H1 (cell line): ENCODE results near the gene APOC1. TPM values are rescaled to one million over a fixed set of nuclear protein-coding genes. Genes with fewer than 3 reads are reported as not detected.
A peak's percentile ranks its signal among the peaks of the same experiment; 100 is the strongest.

Source experiments
- CTCF ChIA-PET: fragments of 300-600 bp; sonication (Branson Sonifier 250); formaldehyde crosslinking; loops from one replicate; lab custom pipeline; 2021; ENCODE audit not compliant: partially characterized antibody; lab: Charles Lee
- POLR2A ChIA-PET: fragments of 300-600 bp; sonication (Branson Sonifier 250); formaldehyde crosslinking; loops from one replicate; lab custom pipeline; 2021; ENCODE audit warnings: inconsistent platforms; ENCODE audit not compliant: partially characterized antibody; lab: Charles Lee
- DNase-seq, 2 experiments: peaks; one replicate each; pipeline versions ENCODE4 v3.0.0 to v3.0.0-alpha.2; 2010 to 2022; ENCODE audit warnings: low spot score in 2 of 2, low read depth in 1 of 2, mixed read lengths in 1 of 2
- FAIRE-seq: peaks from 2 replicates; lab custom pipeline; 2011; peaks lifted over from hg19 to GRCh38; lab: Jason Lieb, UNC
- H2AFZ ChIP-seq: 2 replicates; pipeline ENCODE4 v1.8.1; 2012; ENCODE audit warnings: low read length, inconsistent platforms
- H2AK5ac ChIP-seq: 2 replicates; pipeline ENCODE4 v1.6.1; 2013; ENCODE audit warnings: low read depth, low read length
- H2BK120ac ChIP-seq: replicated peaks from 2 replicates; pipeline ENCODE3; 2013; ENCODE audit warnings: low read depth, low read length, inconsistent platforms
- H2BK12ac ChIP-seq: 2 replicates; pipeline ENCODE4 v1.6.1; 2013; ENCODE audit warnings: low read depth, low read length
- H2BK15ac ChIP-seq: 2 replicates; pipeline ENCODE4 v1.6.1; 2013; ENCODE audit warnings: low read length
- H2BK20ac ChIP-seq: 2 replicates; pipeline ENCODE4 v1.6.1; 2013; ENCODE audit warnings: low read length
- H2BK5ac ChIP-seq: 2 replicates; pipeline ENCODE4 v1.6.1; 2013; ENCODE audit warnings: low read depth, low read length
- H3K14ac ChIP-seq: 2 replicates; pipeline ENCODE4 v1.6.1; 2013; ENCODE audit warnings: inconsistent platforms; ENCODE audit not compliant: insufficient read length
- H3K18ac ChIP-seq: 2 replicates; pipeline ENCODE4 v1.6.1; 2013; ENCODE audit warnings: low read length; ENCODE audit errors: extremely low read depth
- H3K23ac ChIP-seq: 2 replicates; pipeline ENCODE4 v1.6.1; 2013; ENCODE audit warnings: inconsistent platforms; ENCODE audit not compliant: insufficient read length
- H3K23me2 ChIP-seq: 2 replicates; pipeline ENCODE4 v1.6.1; 2013; ENCODE audit warnings: low read depth, low read length
- H3K27ac ChIP-seq: 2 replicates; pipeline ENCODE4 v1.6.1; 2011; ENCODE audit warnings: low read depth, low read length, inconsistent platforms
- H3K27me3 ChIP-seq, 4 experiments: replicated peaks in 1 of 4; 1 replicate in 1 of 4; 2 replicates in 3 of 4; pipeline versions ENCODE4 v1.6.1 to v1.8.1; 2011 to 2013; ENCODE audit warnings: low read length in 3 of 4, mild to moderate bottlenecking in 3 of 4, inconsistent platforms in 2 of 4, mixed read lengths in 2 of 4, moderate library complexity in 1 of 4; ENCODE audit not compliant: control insufficient read depth in 3 of 4, insufficient read depth in 3 of 4; ENCODE audit errors: extremely low read depth in 1 of 4
- H3K36me3 ChIP-seq, 4 experiments: 2 replicates each; pipeline versions ENCODE4 v1.6.1 to v1.8.1; 2011 to 2013; ENCODE audit warnings: mild to moderate bottlenecking in 4 of 4, low read length in 3 of 4, moderate library complexity in 2 of 4, control low read depth in 1 of 4, inconsistent platforms in 1 of 4; ENCODE audit not compliant: insufficient read depth in 4 of 4, control insufficient read depth in 2 of 4
- H3K4ac ChIP-seq: replicated peaks from 2 replicates; pipeline ENCODE3; 2013; ENCODE audit warnings: low read length, low read depth, mixed read lengths, inconsistent platforms; ENCODE audit not compliant: insufficient read length
- H3K4me1 ChIP-seq, 4 experiments: replicated peaks in 1 of 4; 1 replicate in 1 of 4; 2 replicates in 3 of 4; pipeline versions ENCODE4 v1.6.1 to v1.8.1; 2011 to 2013; ENCODE audit warnings: low read length in 3 of 4, inconsistent platforms in 2 of 4, mixed read lengths in 1 of 4; ENCODE audit not compliant: insufficient read depth in 4 of 4, control insufficient read depth in 3 of 4
- H3K4me2 ChIP-seq, 2 experiments: 2 replicates each; pipeline versions ENCODE4 v1.6.1 to v1.8.1; 2011 to 2013; ENCODE audit warnings: low read depth in 2 of 2, low read length in 2 of 2, control low read depth in 1 of 2, inconsistent platforms in 1 of 2, mild to moderate bottlenecking in 1 of 2; ENCODE audit not compliant: insufficient read depth in 1 of 2
- H3K4me3 ChIP-seq, 4 experiments: fragments of 200-600, 300-600 bp in 1 of 4; sonication (generic), shearing (Covaris generic), sonication (Bioruptor Twin) in 1 of 4; 2 replicates each; pipeline versions ENCODE4 v1.5.1 to v1.8.1; 2011 to 2016; ENCODE audit warnings: low read length in 4 of 4, low read depth in 3 of 4, control low read depth in 2 of 4, inconsistent platforms in 2 of 4, mild to moderate bottlenecking in 2 of 4, mixed read lengths in 1 of 4, moderate library complexity in 1 of 4; ENCODE audit not compliant: insufficient read depth in 2 of 4; ENCODE audit errors: extremely low read depth in 1 of 4
- H3K56ac ChIP-seq: replicated peaks from 2 replicates; pipeline ENCODE3; 2013; ENCODE audit warnings: low read depth, mild to moderate bottlenecking, mixed read lengths, low read length, inconsistent platforms; ENCODE audit not compliant: insufficient read length
- H3K79me1 ChIP-seq: 2 replicates; pipeline ENCODE4 v1.6.1; 2013; ENCODE audit warnings: low read depth, low read length, control low read depth
- H3K79me2 ChIP-seq, 2 experiments: 2 replicates each; pipeline versions ENCODE4 v1.6.1 to v1.8.1; 2012 to 2013; ENCODE audit warnings: low read length in 2 of 2, mild to moderate bottlenecking in 2 of 2, inconsistent platforms in 1 of 2; ENCODE audit not compliant: insufficient read depth in 2 of 2, control insufficient read depth in 1 of 2
- H3K9ac ChIP-seq, 4 experiments: replicated peaks in 1 of 4; 1 replicate in 1 of 4; 2 replicates in 3 of 4; pipeline versions ENCODE4 v1.6.1 to v1.8.1; 2011 to 2013; ENCODE audit warnings: low read depth in 3 of 4, low read length in 3 of 4, control low read depth in 2 of 4, mild to moderate bottlenecking in 2 of 4, moderate library complexity in 2 of 4, inconsistent platforms in 1 of 4; ENCODE audit errors: extremely low read depth in 1 of 4
- H3K9me3 ChIP-seq, 2 experiments: 2 replicates each; pipeline versions ENCODE4 v1.6.1 to v1.8.1; 2012 to 2013; ENCODE audit warnings: mild to moderate bottlenecking in 2 of 2, moderate library complexity in 2 of 2, control low read depth in 1 of 2, inconsistent platforms in 1 of 2, low read depth in 1 of 2, low read length in 1 of 2, mixed read lengths in 1 of 2; ENCODE audit not compliant: insufficient read depth in 2 of 2
- H4K20me1 ChIP-seq, 2 experiments: replicated peaks in 1 of 2; 2 replicates each; pipeline versions ENCODE3 to v1.8.1; 2011 to 2013; ENCODE audit warnings: inconsistent platforms in 2 of 2, low read length in 2 of 2, mild to moderate bottlenecking in 1 of 2; ENCODE audit not compliant: insufficient read depth in 2 of 2, control insufficient read depth in 1 of 2
- H4K5ac ChIP-seq: 2 replicates; pipeline ENCODE4 v1.6.1; 2013; ENCODE audit warnings: low read length, low read depth, mixed read lengths, inconsistent platforms; ENCODE audit not compliant: insufficient read length
- H4K8ac ChIP-seq: 2 replicates; pipeline ENCODE4 v1.8.0; 2013; ENCODE audit warnings: mild to moderate bottlenecking, moderate library complexity, low read length, inconsistent platforms; ENCODE audit not compliant: insufficient read depth; ENCODE audit errors: extremely low read depth
- H4K91ac ChIP-seq: replicated peaks from 2 replicates; pipeline ENCODE3; 2013; ENCODE audit warnings: low read length, mixed read lengths, inconsistent platforms; ENCODE audit not compliant: insufficient read length
- BRCA1 ChIP-seq: IDR thresholded peaks from 2 replicates; pipeline ENCODE4 v1.6.1; 2012; ENCODE audit warnings: low read depth, low read length, improper control_type of control experiment
- CHD1 ChIP-seq: IDR thresholded peaks from 2 replicates; pipeline ENCODE4 v1.6.1; 2012; ENCODE audit warnings: low read depth, low read length, improper control_type of control experiment
- POLR2AphosphoS5 ChIP-seq: IDR thresholded peaks from 2 replicates; pipeline ENCODE4 v1.6.1; 2011; ENCODE audit warnings: low read depth, low read length
- TEAD4 ChIP-seq: IDR thresholded peaks from 2 replicates; pipeline ENCODE4 v1.6.1; 2012; ENCODE audit warnings: low read depth, low read length, inconsistent platforms, mixed read lengths
- WGBS, 2 experiments: shearing (Covaris generic) in 1 of 2; methylation state at CpG; one replicate each; pipeline versions ENCODE4 v1.1.6 to v1.1.7; 2013 to 2015; ENCODE audit warnings: low lambda C conversion rate in 2 of 2, mixed read lengths in 2 of 2, inconsistent platforms in 1 of 2, low coverage in 1 of 2, missing lambda C conversion rate in 1 of 2; ENCODE audit not compliant: insufficient replicate concordance in 2 of 2, insufficient coverage in 1 of 2, insufficient read length in 1 of 2; ENCODE audit errors: extremely low coverage in 1 of 2, missing lambda C conversion rate in 1 of 2; 5-methylcytosine and 5-hydroxymethylcytosine counted together
- polyA plus RNA-seq, 7 experiments: library from polyadenylated mRNA; depleted of rRNA in 3 of 7; stranded (reverse) in 5 of 7; unstranded in 2 of 7; fragments of >200 nt in 5 of 7; fragments of 200-250 nt in 2 of 7; gene quantifications; 1 replicate in 5 of 7; 2 replicates in 1 of 7; 4 replicates in 1 of 7; pipeline versions ENCODE4 v1.2.1 to v1.2.3, GENCODE V29; 2011 to 2013; ENCODE audit warnings: missing spikeins in 2 of 7, mixed read lengths in 2 of 7
- total RNA-seq: library from RNA; stranded (reverse); fragmentation: NEBNext Ultra II Directional; extraction: Animal tissue kit (Norgen Biotek cat#: 25700); gene quantifications from 2 replicates; pipeline ENCODE4 v1.2.1, GENCODE V29; 2021

Gene APOC1
- total and polyA plus RNA-seq, 2 of the 8 experiments (the other 6 are each of a cell fraction or from before 2014, with no cell fraction given) = 55.8 to 78.2 TPM

GRCh38 chr19:44900328-44901244 lies 13.8 kb upstream of the APOC1 start:
- POLR2A ChIA-PET = interaction anchor here (1.1 to 12.3 kb wide), 8 partner anchors 7 to 54 kb away, joined by 3 to 247 read pairs (median 9); partner anchors contain the start of genes CLPTM1, NECTIN2 and TOMM40

More at GRCh38 chr19:44900328-44901244, 13.8 kb upstream of the APOC1 start:
- H3K4me3 ChIP-seq = no peak overlapping the region
- H3K79me1 ChIP-seq = peaks cover 2% of the 10 kb centered on the region
- no peak overlapping the region for H2BK20ac ChIP-seq
- H2AFZ ChIP-seq = no peak overlapping the region
- CTCF ChIA-PET = interaction anchor here (0.8 to 15.2 kb wide), 3 partner anchors 9 to 116 kb away, joined by 3 to 201 read pairs (median 3); partner anchors contain the start of gene CLPTM1
- no peak overlapping the region for H3K18ac ChIP-seq
- no peak overlapping the region for H3K14ac ChIP-seq
- no peak overlapping the region for H3K9ac ChIP-seq
- H3K9me3 ChIP-seq = no peaks in the 10 kb centered on the region
- peaks cover 0 to 6% (median 5%) of the 10 kb centered on the region in 4 experiments; a peak in 6 of 7 replicates for H3K4me1 ChIP-seq
- H3K27me3 ChIP-seq = no peaks in the 10 kb centered on the region
- H4K20me1 ChIP-seq = peaks cover 6 to 37% of the 10 kb centered on the region in 2 experiments
- H2BK120ac ChIP-seq = no peak overlapping the region
- H3K23me2 ChIP-seq = no peaks in the 10 kb centered on the region
- TF ChIP-seq BRCA1 (no peak), TEAD4 (no peak), POLR2AphosphoS5 (peak; percentile 13; the same call in 1 of the 2 replicates), CHD1 (no peak)
- H2BK5ac ChIP-seq = no peak overlapping the region
- H3K36me3 ChIP-seq = peaks cover 23 to 53% (median 45%) of the 10 kb centered on the region in 4 experiments
- no peak overlapping the region for H4K8ac ChIP-seq
- no peak overlapping the region for H2BK12ac ChIP-seq
- H2BK15ac ChIP-seq = no peak overlapping the region
- H3K4ac ChIP-seq = no peak overlapping the region
- WGBS, 2 experiments = 92% methylated on average over 19 of the region's 19 CpGs; no CpG with 5 or more reads in 1 of the 2 experiments
- H2AK5ac ChIP-seq = no peak overlapping the region
- H3K27ac ChIP-seq = no peak overlapping the region
- H3K56ac ChIP-seq = no peak overlapping the region
- FAIRE-seq (no peak), DNase-seq (no peak)
- no peak overlapping the region for H4K5ac ChIP-seq
- no peak overlapping the region for H3K23ac ChIP-seq
- H3K79me2 ChIP-seq = peaks cover 0 to 7% of the 10 kb centered on the region in 2 experiments; a peak in 1 of 4 replicates
- no peak overlapping the region for H3K4me2 ChIP-seq
- H4K91ac ChIP-seq = no peak overlapping the region
